ENCODE results near the gene KCND3. TPM values are rescaled to one million over a fixed set of nuclear protein-coding genes. Genes with fewer than 3 reads are reported as not detected.

Gene KCND3
- total and polyA plus RNA-seq, 2 donors (not counting 3 experiments of a cell fraction or from before 2014, with no cell fraction given): 0.03 TPM; not detected in 1

- DNase-seq (ENCODE audit: low read depth, low spot score) (no peak), FAIRE-seq (no peak)
- no peak overlapping the region for H3K4me2 ChIP-seq (ENCODE audit: insufficient read depth, low read length)
- intact Hi-C loops (cut with micrococcal nuclease): no loop called here
- ChIA-PET CTCF (no interaction called here), POLR2A (no interaction called here)
- no peak overlapping the region for H2AFZ ChIP-seq (ENCODE audit: low read depth, low read length)
- H3K36me3 ChIP-seq (ENCODE audit: control insufficient read depth in 2 of 2, extremely low read depth in 1 of 2, insufficient read depth in 2 of 2, low read length in 2 of 2): no peaks in the 10 kb centered on the region
- no peak overlapping the region for H3K27ac ChIP-seq (ENCODE audit: insufficient read depth, low read depth, low read length)
- H4K20me1 ChIP-seq (replicated peaks; ENCODE audit: control insufficient read depth, extremely low read depth, insufficient read depth, low read length): no peaks in the 10 kb centered on the region
- no TSS peak for BruUV-seq (replicated peaks)
- H3K9ac ChIP-seq (replicated peaks; ENCODE audit: extremely low read depth, insufficient read depth, low read length): no peak overlapping the region
- TF ChIP-seq POLR2A (IDR thresholded peaks at IDR 0.05; ENCODE audit: low read depth, low read length) (no peak), CTCF (IDR thresholded peaks at IDR 0.05; ENCODE audit: extremely low read depth in 1 of 2, insufficient read depth in 1 of 2, low read depth in 1 of 2, low read length in 2 of 2) (no peak), POLR2AphosphoS5 (IDR thresholded peaks at IDR 0.05; ENCODE audit: insufficient read depth, low read depth, low read length) (no peak), EZH2 (IDR thresholded peaks at IDR 0.05; ENCODE audit: borderline replicate concordance, low read depth, low read length, severe bottlenecking) (no peak), FOS (IDR thresholded peaks at IDR 0.05; ENCODE audit: borderline replicate concordance, insufficient read depth, low read length) (no peak), MAX (IDR thresholded peaks at IDR 0.05; ENCODE audit: insufficient read depth, insufficient read length) (no peak), GATA2 (IDR thresholded peaks at IDR 0.05; ENCODE audit: insufficient read depth, insufficient read length, low read depth, low read length) (no peak), JUN (IDR thresholded peaks at IDR 0.05; ENCODE audit: borderline replicate concordance, insufficient read depth, insufficient read length, low read depth) (no peak), MYC (IDR thresholded peaks at IDR 0.05; ENCODE audit: low read depth, low read length) (no peak)
- no peaks in the 10 kb centered on the region for H3K27me3 ChIP-seq (ENCODE audit: control insufficient read depth in 2 of 2, insufficient read depth in 2 of 2, low read length in 2 of 2)
- no peak overlapping the region for H3K4me3 ChIP-seq (replicated peaks in 1 of 3; ENCODE audit: insufficient read depth in 1 of 3, low read depth in 1 of 3, low read length in 3 of 3)
- dilution Hi-C loops (cut with MboI; ENCODE audit: extremely low pct_ligation_motif_present, low sequenced_read_pairs): no loop called here
- H3K9me3 ChIP-seq (replicated peaks; ENCODE audit: control insufficient read depth, insufficient read depth, low read length): no peaks in the 10 kb centered on the region
- no peaks in the 10 kb centered on the region for H3K4me1 ChIP-seq (ENCODE audit: control insufficient read depth, extremely low read depth, insufficient read depth, low read length)
- no peaks in the 10 kb centered on the region for H3K79me2 ChIP-seq (ENCODE audit: control insufficient read depth, insufficient read depth, low read length)
- H3K9me1 ChIP-seq (replicated peaks; ENCODE audit: control insufficient read depth, extremely low read depth, insufficient read depth, low read length): no peaks in the 10 kb centered on the region
Measured at GRCh38 chr1:111895469-111895868, 94.0 kb downstream of the KCND3 start.

Measured in endothelial cell of umbilical vein (primary cell).